GM19193 (cell line): ENCODE measurements around the gene GOLGA6L4.
"Not testable (repeated sequence)": the region's sequence is repeated elsewhere in the genome, so short reads cannot be mapped to it uniquely, and the experiment has no call there.

Experiments used
- POLR2A ChIP-seq: IDR thresholded peaks from 4 replicates; pipeline ENCODE4 v1.6.1; 2011; ENCODE audit not compliant: insufficient read depth, insufficient read length; ENCODE audit errors: extremely low read depth

GOLGA6L4 gene

DNA sequence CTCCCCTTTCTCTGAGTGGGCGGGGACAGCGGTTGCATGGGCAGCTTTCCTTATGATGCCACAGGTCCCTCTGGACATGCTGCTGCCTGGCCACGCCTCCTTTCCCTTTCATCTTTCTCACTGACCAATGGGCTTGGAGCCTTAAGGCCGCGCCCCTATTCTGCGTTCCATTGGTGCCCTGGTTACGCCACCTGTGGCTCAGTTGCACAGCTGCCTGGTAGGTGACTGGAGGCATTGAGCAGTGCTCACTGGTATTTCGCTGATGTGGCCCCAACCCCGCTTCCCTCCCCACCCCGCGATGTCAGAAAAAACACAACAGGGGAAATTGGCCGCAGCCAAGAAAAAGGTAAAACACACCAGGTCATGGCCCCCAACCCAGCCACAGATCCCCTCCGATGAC is at the start of gene GOLGA6L4:
Gene GOLGA6L4, plus strand, starts transcription at position 201 of the 400 bp plus-strand sequence. Its CDS starts 62 bp downstream, at position 263.
- TF ChIP-seq POLR2A, result not testable (repeated sequence)
